MV-4-11 (cell line): ENCODE measurements around the gene NRP2.

Source experiments
- DNase-seq: peaks from one replicate; lab custom pipeline; 2025; lab: John Stamatoyannopoulos, UW

The NRP2 gene

GRCh38 chr2:205775097-205775877 is 93.0 kb downstream of the NRP2 start:
- DNase-seq, result no peak

DNA sequence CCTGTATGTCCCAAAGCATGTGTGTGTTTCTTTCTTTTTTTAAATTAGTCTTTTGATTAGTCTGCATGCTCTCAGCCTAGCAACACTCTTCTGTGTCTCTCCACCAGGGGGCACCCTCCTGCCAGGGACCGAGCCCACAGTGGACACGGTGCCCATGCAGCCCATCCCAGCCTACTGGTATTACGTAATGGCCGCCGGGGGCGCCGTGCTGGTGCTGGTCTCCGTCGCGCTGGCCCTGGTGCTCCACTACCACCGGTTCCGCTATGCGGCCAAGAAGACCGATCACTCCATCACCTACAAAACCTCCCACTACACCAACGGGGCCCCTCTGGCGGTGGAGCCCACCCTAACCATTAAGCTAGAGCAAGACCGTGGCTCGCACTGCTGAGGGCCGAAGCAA is 93.8 kb downstream of the NRP2 start:
- peak; percentile 39 for DNase-seq

- DNase-seq, result no peak
Observed at GRCh38 chr2:205776720-205777119, 94.4 kb downstream of the NRP2 start.

DNA sequence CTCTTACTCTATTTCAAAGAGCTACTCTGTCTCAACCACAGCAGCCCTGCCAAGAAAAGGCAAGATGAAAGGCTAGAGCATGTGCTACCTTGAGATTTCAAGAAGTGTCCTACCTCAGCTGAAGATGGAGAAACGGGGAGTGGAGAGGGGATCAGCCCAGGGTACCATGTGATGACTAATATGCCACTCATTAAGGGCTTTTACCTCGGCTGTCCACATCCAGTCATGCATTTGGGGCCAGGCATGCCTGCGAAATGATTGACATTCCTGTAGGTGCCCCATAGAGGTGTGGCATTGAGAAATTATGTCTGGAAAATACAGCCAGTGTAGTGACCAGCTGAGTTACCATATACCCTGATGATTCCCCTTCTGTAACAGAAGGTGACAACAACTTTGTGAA is 96.1 kb downstream of the NRP2 start:
- DNase-seq, result no peak

DNA sequence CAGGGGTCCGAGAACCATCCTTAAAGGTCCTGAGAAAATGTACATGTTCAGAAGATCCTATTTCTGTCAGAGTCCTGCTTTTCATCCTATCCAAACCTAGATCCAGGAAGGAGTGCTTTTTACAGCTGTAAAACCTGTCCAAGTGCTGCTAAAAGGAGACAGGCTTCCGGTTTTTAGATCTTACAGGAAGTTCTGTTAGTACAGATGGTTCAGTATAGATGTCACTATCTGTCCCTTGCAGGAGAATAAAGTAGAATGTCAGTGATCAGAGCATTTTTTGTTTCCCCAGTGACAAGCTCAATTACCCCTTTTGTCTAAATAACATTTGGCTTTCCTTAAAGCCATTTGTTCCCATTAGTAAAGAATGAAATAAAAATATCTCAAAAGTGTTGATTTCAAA is 98.3 kb downstream of the NRP2 start:
- no peak for DNase-seq

DNA sequence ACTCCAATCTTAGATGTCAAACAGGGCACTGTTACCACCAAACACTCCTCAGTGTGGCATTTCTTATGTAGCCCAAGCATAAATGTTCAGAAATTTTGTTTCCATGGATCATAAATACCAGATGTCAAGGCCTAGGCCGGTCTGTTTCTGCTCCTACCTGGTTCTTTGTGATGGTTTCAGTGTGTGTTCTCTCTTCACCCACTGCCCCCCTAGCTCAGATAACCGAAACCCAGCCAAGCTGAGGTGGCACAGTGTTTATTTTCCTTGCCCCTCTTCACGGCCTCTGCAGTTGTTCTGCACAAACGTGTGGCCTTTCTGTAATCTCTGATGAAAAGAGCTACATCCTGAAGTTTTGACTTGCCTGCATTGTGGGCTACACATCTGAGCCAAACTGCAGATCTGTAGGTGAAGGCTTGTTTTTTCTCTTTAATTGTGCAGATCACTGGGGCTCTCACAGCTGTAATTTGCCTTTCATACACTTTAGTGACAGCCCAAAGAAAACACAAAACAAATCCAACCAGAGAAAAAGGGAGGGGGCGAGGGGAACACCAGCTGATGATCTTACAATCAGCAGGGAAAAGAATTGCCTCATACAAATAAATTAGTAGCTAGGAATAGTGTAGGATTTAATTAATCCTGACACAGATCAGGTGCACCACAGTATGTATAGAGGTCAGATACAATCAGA is 99.1 kb downstream of the NRP2 start:
- no peak for DNase-seq

DNA sequence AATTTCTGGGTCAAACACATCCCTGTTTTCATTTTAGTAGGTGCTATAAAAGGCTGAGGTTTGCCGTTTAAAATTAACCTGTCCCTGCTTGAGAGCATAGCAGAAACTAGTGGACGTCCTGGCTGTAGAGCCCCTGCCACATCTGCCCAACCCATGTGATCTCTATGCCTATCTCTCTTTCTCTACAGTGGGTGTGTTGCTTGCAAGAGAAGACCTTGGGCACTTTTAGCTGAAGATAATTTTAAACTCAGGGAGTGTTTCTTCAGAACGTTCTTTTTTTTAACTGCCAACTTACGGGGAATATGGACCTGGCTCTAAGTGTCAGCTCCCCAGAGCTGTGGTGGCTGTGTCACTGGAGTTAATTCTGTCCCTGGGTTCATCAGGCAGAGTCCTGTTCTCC is 100.6 kb downstream of the NRP2 start:
- DNase-seq, result no peak

GRCh38 chr2:205783872-205784499 is 101.7 kb downstream of the NRP2 start:
- DNase-seq, result no peak

GRCh38 chr2:205785507-205786260 is 103.4 kb downstream of the NRP2 start:
- DNase-seq, result no peak

DNA sequence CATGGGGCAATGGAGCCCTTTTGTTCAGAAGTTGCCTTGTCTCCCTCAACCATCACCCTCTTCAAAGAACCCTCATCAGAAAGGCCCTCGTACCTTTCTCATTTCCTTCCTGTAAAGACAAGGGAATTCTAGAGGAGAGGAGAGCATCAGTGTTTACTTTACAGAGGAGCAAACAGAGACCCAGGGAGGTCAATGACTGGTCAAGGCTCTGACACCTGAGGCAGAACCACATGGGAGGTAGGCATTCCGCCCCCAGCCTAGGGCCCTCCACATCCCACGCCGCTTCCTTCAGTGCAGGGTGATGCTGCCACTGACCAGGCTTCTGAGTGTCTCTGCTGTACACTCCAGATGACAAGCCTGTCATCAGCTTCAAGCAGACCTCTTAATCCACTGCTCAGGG is 104.7 kb downstream of the NRP2 start:
- no peak for DNase-seq

DNA sequence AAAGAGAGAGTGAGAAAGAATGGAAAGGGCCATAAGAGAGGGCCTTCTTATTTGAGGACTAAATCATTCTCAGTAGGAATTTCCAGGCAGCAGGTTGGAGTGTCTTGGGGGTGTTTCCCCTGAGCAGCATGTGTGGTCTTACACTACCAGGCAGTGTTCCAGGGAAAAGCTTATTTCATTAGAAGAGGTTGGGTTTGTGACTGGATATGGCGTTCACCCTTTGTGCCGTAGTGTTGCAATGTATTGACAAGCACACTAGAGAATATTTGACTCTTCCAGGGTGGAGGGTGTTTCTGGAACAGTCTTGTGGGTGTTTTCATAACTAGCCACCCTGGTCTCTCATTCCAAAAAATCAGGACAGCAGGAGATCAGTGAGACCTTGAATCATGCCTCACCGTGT is 105.5 kb downstream of the NRP2 start:
- DNase-seq, result no peak

DNA sequence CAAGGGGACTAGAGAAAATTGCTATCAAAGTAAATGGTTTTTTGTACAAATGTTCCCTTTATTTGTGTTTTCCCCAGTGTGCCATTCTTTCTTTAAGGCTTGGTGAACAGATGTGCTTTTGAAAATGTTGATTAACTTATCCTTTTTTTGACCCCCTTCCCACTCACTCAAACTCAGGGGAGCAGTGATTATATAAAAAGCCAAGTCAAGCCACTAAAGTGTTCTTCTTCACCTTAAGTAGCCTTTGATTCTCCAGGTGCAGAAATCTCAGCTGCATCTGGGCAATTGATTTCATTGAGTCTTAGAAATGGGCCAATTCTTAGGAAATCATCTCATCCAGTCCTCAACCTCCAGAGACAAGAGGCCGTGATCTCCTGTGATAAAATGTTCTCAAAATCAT is 107.6 kb downstream of the NRP2 start:
- DNase-seq, result no peak

DNA sequence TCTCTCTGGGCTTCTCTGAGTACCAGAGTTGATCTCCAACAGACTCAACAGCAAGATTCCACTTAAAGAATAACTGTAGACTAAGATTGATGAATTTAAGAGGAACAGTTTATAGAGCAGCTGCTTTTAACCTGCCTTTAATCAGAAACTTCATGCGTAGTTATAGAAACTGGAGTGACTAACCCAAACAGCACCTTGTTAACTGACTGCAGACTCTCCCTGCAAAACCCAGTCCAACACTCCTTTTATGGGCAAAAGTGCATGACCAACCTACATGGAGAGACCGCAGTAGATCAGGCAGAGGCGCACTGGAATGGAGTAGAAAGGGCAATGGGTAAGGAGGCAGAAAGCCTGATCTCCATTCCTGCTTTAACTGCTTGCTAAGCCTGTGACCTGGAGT is 110.6 kb downstream of the NRP2 start:
- no peak for DNase-seq

DNA sequence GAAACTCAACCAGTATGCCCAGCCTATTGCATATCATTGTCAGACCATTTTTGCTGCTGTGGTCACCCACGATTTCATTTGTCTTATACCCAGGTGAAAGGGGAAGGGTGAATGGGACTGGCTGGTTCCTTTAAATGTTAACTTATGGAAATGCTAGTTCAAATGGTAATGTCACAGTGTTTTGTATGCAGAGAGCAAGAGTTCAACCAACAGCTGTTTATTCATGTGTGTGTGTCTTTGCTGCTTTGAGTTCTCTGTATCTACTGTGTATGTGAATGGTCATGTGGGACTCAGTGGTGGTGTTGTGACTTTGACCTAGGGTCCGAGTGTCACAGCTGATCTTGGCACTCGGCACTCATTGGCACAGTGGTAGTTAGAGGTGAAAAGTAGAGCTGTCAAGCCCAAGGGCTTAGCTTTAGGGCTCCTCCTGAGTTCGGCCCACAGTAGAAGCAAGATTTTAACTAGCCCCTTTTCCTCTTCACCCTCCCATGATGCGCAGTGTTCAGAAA is 114.6 kb downstream of the NRP2 start:
- DNase-seq, result no peak

- no peak for DNase-seq
Observed at GRCh38 chr2:205797866-205798265, 115.6 kb downstream of the NRP2 start.

- DNase-seq, result no peak
Observed at GRCh38 chr2:205800224-205800623, 117.9 kb downstream of the NRP2 start.

- no peak for DNase-seq
Observed at GRCh38 chr2:205800773-205801172, 118.5 kb downstream of the NRP2 start.

GRCh38 chr2:205802065-205802464 is 119.8 kb downstream of the NRP2 start:
- no peak for DNase-seq

- no peak for DNase-seq
Observed at GRCh38 chr2:205802941-205803340, 120.6 kb downstream of the NRP2 start.

- peak; percentile 26 for DNase-seq
Observed at GRCh38 chr2:205803500-205803899, 121.2 kb downstream of the NRP2 start.

GRCh38 chr2:205805136-205805535 is 122.8 kb downstream of the NRP2 start:
- no peak for DNase-seq
